ENCODE data around the gene AGFG1. TPM values are rescaled to one million over a fixed set of nuclear protein-coding genes. Genes with fewer than 3 reads are reported as not detected.

The AGFG1 gene
- 41.3 and 43.6 TPM in 2 replicates for total RNA-seq

GRCh38 chr2:227471924-227472264 is at the start of gene AGFG1:
TSS of gene AGFG1 (plus strand) at chr2:227472156. CDS start at chr2:227472422, 266 bp downstream.

GRCh38 chr2:227598835-227599503 is 127.0 kb downstream of the AGFG1 start, which contains the start of gene SCYGR2:
TSS of gene SCYGR2 (plus strand) at chr2:227598893. CDS start at chr2:227598893, 0 bp downstream.

Other genes with a start within 250 kb of the AGFG1 start
- gene MFF, start 146.9 kb upstream of the AGFG1 start, total RNA-seq = 59.0 and 61.4 TPM in 2 replicates
- gene TM4SF20, start 92.8 kb upstream of the AGFG1 start, total RNA-seq = not detected in 2 replicates
- not detected in 2 replicates for gene SCYGR1, start 84.2 kb upstream of the AGFG1 start, total RNA-seq
- gene SCYGR2, start 126.7 kb downstream of the AGFG1 start, total RNA-seq = not detected in 2 replicates
- gene SCYGR3, start 142.7 kb downstream of the AGFG1 start, total RNA-seq = not detected in 2 replicates
- gene SCYGR4, start 145.3 kb downstream of the AGFG1 start, total RNA-seq = not detected in 2 replicates
- not detected in 2 replicates for gene SCYGR5, start 194.6 kb downstream of the AGFG1 start, total RNA-seq
- under 0.01 and 0.15 TPM in 2 replicates for gene SLC19A3, start 245.9 kb downstream of the AGFG1 start, total RNA-seq

Measured in epithelial cell of umbilical artery (primary cell).